Body of pancreas (tissue), 2 donors: ENCODE measurements around the gene OR2M4. TPM values are rescaled to one million over a fixed set of nuclear protein-coding genes. Genes with fewer than 3 reads are reported as not detected.

Experiments used
- total RNA-seq, 2 donors: library from RNA; depleted of rRNA; stranded (reverse); fragments of >200 nt; gene quantifications; one replicate each; pipeline ENCODE4 v1.1.0, GENCODE V29; 2016

The OR2M4 gene
- total RNA-seq, 2 donors from 2014 or later = not detected

Other genes starting within 250 kb of the OR2M4 start
- gene OR2L5, start 217.8 kb upstream of the OR2M4 start, total RNA-seq = not detected
- not detected for gene OR2L2, start 201.3 kb upstream of the OR2M4 start, total RNA-seq
- gene OR2L3, start 184.6 kb upstream of the OR2M4 start, total RNA-seq = not detected
- not detected for gene OR2L13, start 136.2 kb upstream of the OR2M4 start, total RNA-seq
- not detected for gene OR2M5, start 86.3 kb upstream of the OR2M4 start, total RNA-seq
- gene OR2M2, start 56.6 kb upstream of the OR2M4 start, total RNA-seq = not detected
- not detected for gene OR2M3, start 34.2 kb upstream of the OR2M4 start, total RNA-seq
- not detected for gene OR2T33, start 46.6 kb downstream of the OR2M4 start, total RNA-seq
- not detected for gene OR2T12, start 72.0 kb downstream of the OR2M4 start, total RNA-seq
- not detected for gene OR2M7, start 93.2 kb downstream of the OR2M4 start, total RNA-seq
- gene OR14C36, start 117.4 kb downstream of the OR2M4 start, total RNA-seq = not detected
- not detected for gene OR2T4, start 130.2 kb downstream of the OR2M4 start, total RNA-seq
- gene OR2T6, start 144.3 kb downstream of the OR2M4 start, total RNA-seq = not detected
- gene OR2T1, start 171.6 kb downstream of the OR2M4 start, total RNA-seq = not detected
- not detected for gene OR2T2, start 214.2 kb downstream of the OR2M4 start, total RNA-seq
- gene OR2T3, start 241.9 kb downstream of the OR2M4 start, total RNA-seq = not detected